SU-DHL-6 (cell line): ENCODE results near the gene P4HB.

Source experiments
- H2AFZ ChIP-seq: fragments of 200-600 bp; sonication (generic); 2 replicates; pipeline ENCODE4 v1.6.1; 2014; ENCODE audit warnings: low read depth, mild to moderate bottlenecking, moderate library complexity, mixed read lengths, antibody characterized with exemption, low read length; ENCODE audit not compliant: severe bottlenecking
- H3F3A ChIP-seq: fragments of 200-600 bp; shearing (Covaris generic); 2 replicates; pipeline ENCODE4 v1.6.0; 2016; ENCODE audit warnings: antibody characterized with exemption, mild to moderate bottlenecking; ENCODE audit not compliant: insufficient read depth
- H3K27ac ChIP-seq: fragments of 200-600 bp; sonication (generic); 2 replicates; pipeline ENCODE4 v1.5.1; 2016; ENCODE audit warnings: low read depth, mild to moderate bottlenecking, low read length, moderate library complexity, mixed read lengths
- H3K27me3 ChIP-seq: fragments of 200-600 bp; sonication (generic), shearing (Covaris generic); 2 replicates; pipeline ENCODE4 v1.6.0; 2014; ENCODE audit warnings: mild to moderate bottlenecking, low read length
- H3K36me3 ChIP-seq: fragments of 200-600 bp; sonication (generic); 2 replicates; pipeline ENCODE4 v1.6.1; 2014; ENCODE audit warnings: mild to moderate bottlenecking, low read length, mixed read lengths
- H3K4me2 ChIP-seq: fragments of 300-600, 200-600 bp; shearing (Covaris generic), sonication (generic); 2 replicates; pipeline ENCODE4 v1.6.0; 2014; ENCODE audit warnings: low read length, low read depth, mild to moderate bottlenecking; ENCODE audit not compliant: poor library complexity, severe bottlenecking
- H3K4me3 ChIP-seq: fragments of 200-600 bp; sonication (generic); 2 replicates; pipeline ENCODE4 v1.5.1; 2014; ENCODE audit warnings: antibody characterized with exemption, low read length, mild to moderate bottlenecking, mixed read lengths; ENCODE audit not compliant: insufficient read depth, poor library complexity, severe bottlenecking
- H3K79me2 ChIP-seq: fragments of 200-600 bp; sonication (generic); 2 replicates; pipeline ENCODE4 v1.6.1; 2014; ENCODE audit warnings: mild to moderate bottlenecking, low read length, moderate library complexity; ENCODE audit not compliant: insufficient read depth
- H3K9ac ChIP-seq: fragments of 200-600 bp; sonication (generic); 2 replicates; pipeline ENCODE4 v1.7.0; 2014; ENCODE audit warnings: mild to moderate bottlenecking, low read length
- H3K9me2 ChIP-seq: fragments of 200-600 bp; sonication (generic); replicated peaks from 2 replicates; pipeline ENCODE4 v1.6.1; 2014; ENCODE audit warnings: low read length; ENCODE audit not compliant: insufficient read depth
- H3K9me3 ChIP-seq: fragments of 200-600 bp; sonication (generic); 2 replicates; pipeline ENCODE4 v1.6.1; 2014; ENCODE audit warnings: low read length, mixed read lengths; ENCODE audit not compliant: insufficient read depth
- H4K20me1 ChIP-seq: fragments of 200-600 bp; sonication (generic); 2 replicates; pipeline ENCODE4 v1.6.1; 2014; ENCODE audit warnings: low read depth, mild to moderate bottlenecking, antibody characterized with exemption, low read length, moderate library complexity, mixed read lengths
- CTCF ChIP-seq: fragments of 200-600 bp; sonication (generic); IDR thresholded peaks from one replicate; pipeline ENCODE4 v1.5.1; 2017; ENCODE audit warnings: antibody characterized with exemption, mild to moderate bottlenecking, low read length, moderate library complexity; ENCODE audit not compliant: insufficient read depth, poor library complexity, severe bottlenecking
- EZH2phosphoT487 ChIP-seq: fragments of 200-600 bp; sonication (generic), shearing (Covaris generic); conservative IDR thresholded peaks from 2 replicates; pipeline ENCODE4 v1.6.1; 2018; ENCODE audit warnings: mild to moderate bottlenecking, antibody characterized with exemption, low read length, moderate library complexity, mixed read lengths

The P4HB gene

GRCh38 chr17:81845361-81845760 is 15.0 kb downstream of the P4HB start:
- no peak overlapping the region for H3K4me3 ChIP-seq
- TF ChIP-seq EZH2phosphoT487 (no peak), CTCF (no peak)
- no peaks in the 10 kb centered on the region for H3K27me3 ChIP-seq
- H3K79me2 ChIP-seq = no peaks in the 10 kb centered on the region
- no peaks in the 10 kb centered on the region for H3K36me3 ChIP-seq
- no peak overlapping the region for H2AFZ ChIP-seq
- H4K20me1 ChIP-seq = no peaks in the 10 kb centered on the region
- no peak overlapping the region for H3K27ac ChIP-seq
- no peak overlapping the region for H3K9ac ChIP-seq
- H3F3A ChIP-seq = no peaks in the 10 kb centered on the region
- H3K9me3 ChIP-seq = no peaks in the 10 kb centered on the region
- H3K9me2 ChIP-seq = no peaks in the 10 kb centered on the region
- H3K4me2 ChIP-seq = no peak overlapping the region

- no peaks in the 10 kb centered on the region for H3K79me2 ChIP-seq
- no peaks in the 10 kb centered on the region for H4K20me1 ChIP-seq
- TF ChIP-seq EZH2phosphoT487 (no peak), CTCF (no peak)
- H3K4me2 ChIP-seq = no peak overlapping the region
- H3K27ac ChIP-seq = no peak overlapping the region
- no peaks in the 10 kb centered on the region for H3K9me2 ChIP-seq
- H3K9ac ChIP-seq = no peak overlapping the region
- no peak overlapping the region for H2AFZ ChIP-seq
- H3K4me3 ChIP-seq = no peak overlapping the region
- H3K36me3 ChIP-seq = no peaks in the 10 kb centered on the region
- no peaks in the 10 kb centered on the region for H3K27me3 ChIP-seq
- H3F3A ChIP-seq = no peaks in the 10 kb centered on the region
- no peaks in the 10 kb centered on the region for H3K9me3 ChIP-seq
Observed at GRCh38 chr17:81844887-81845286, 15.4 kb downstream of the P4HB start.

- Histone ChIP-seq H3K9ac (no peak overlapping the region), H3K9me3 (no peaks in the 10 kb centered on the region), H4K20me1 (no peaks in the 10 kb centered on the region), H2AFZ (no peak overlapping the region), H3K27ac (no peak overlapping the region), H3K36me3 (no peaks in the 10 kb centered on the region), H3F3A (no peaks in the 10 kb centered on the region), H3K4me2 (no peak overlapping the region), H3K27me3 (no peaks in the 10 kb centered on the region), H3K9me2 (no peaks in the 10 kb centered on the region), H3K79me2 (no peaks in the 10 kb centered on the region), H3K4me3 (no peak overlapping the region)
- TF ChIP-seq EZH2phosphoT487 = no peak
- TF ChIP-seq CTCF = no peak
Observed at GRCh38 chr17:81844327-81844851, 15.9 kb downstream of the P4HB start.
